Keratinocyte (primary cell): ENCODE measurements around the gene ROR2. TPM values are rescaled to one million over a fixed set of nuclear protein-coding genes. Genes with fewer than 3 reads are reported as not detected.

Experiments used
- DNase-seq: peaks from one replicate; pipeline ENCODE4 v3.0.0-alpha.2; 2011; ENCODE audit warnings: low read depth, missing footprints, low spot score
- FAIRE-seq: peaks from 2 replicates; lab custom pipeline; 2011; peaks lifted over from hg19 to GRCh38; lab: Jason Lieb, UNC
- H2AFZ ChIP-seq: 2 replicates; pipeline ENCODE4 v1.6.0; 2012; ENCODE audit warnings: low read length, control low read depth, inconsistent platforms; ENCODE audit not compliant: control insufficient read depth
- H3K27ac ChIP-seq: 2 replicates; pipeline ENCODE4 v1.5.1; 2011; ENCODE audit warnings: low read length; ENCODE audit not compliant: control insufficient read depth, insufficient read depth
- H3K27me3 ChIP-seq: 3 replicates; pipeline ENCODE4 v1.6.0; 2011; ENCODE audit warnings: low read length; ENCODE audit not compliant: control insufficient read depth, insufficient read depth; ENCODE audit errors: extremely low read depth
- H3K36me3 ChIP-seq, 2 experiments: 2 replicates in 1 of 2; 3 replicates in 1 of 2; pipeline ENCODE4 v1.5.1; 2011; ENCODE audit warnings: low read length in 2 of 2, mild to moderate bottlenecking in 1 of 2; ENCODE audit not compliant: control insufficient read depth in 2 of 2, insufficient read depth in 2 of 2; ENCODE audit errors: extremely low read depth in 1 of 2
- H3K4me1 ChIP-seq: 3 replicates; pipeline ENCODE4 v1.5.1; 2011; ENCODE audit warnings: low read length; ENCODE audit not compliant: control insufficient read depth, insufficient read depth; ENCODE audit errors: extremely low read depth
- H3K4me2 ChIP-seq: 3 replicates; pipeline ENCODE4 v1.6.0; 2011; ENCODE audit warnings: low read depth, low read length; ENCODE audit not compliant: control insufficient read depth, insufficient read depth; ENCODE audit errors: extremely low read depth
- H3K4me3 ChIP-seq, 3 experiments: fragments of 200-600 bp in 1 of 3; sonication (generic) in 1 of 3; 2 replicates in 2 of 3; 3 replicates in 1 of 3; pipeline ENCODE4 v1.5.1; 2011 to 2016; ENCODE audit warnings: low read length in 3 of 3, mild to moderate bottlenecking in 3 of 3, control low read depth in 2 of 3, inconsistent platforms in 1 of 3, low read depth in 1 of 3, mixed read lengths in 1 of 3, mixed run types in 1 of 3, moderate library complexity in 1 of 3; ENCODE audit not compliant: control insufficient read depth in 2 of 3, insufficient read depth in 2 of 3; ENCODE audit errors: extremely low read depth in 1 of 3
- H3K79me2 ChIP-seq: 2 replicates; pipeline ENCODE4 v1.6.0; 2012; ENCODE audit warnings: low read length; ENCODE audit not compliant: control insufficient read depth, insufficient read depth
- H3K9ac ChIP-seq: 3 replicates; pipeline ENCODE4 v1.6.0; 2011; ENCODE audit warnings: low read length; ENCODE audit not compliant: control insufficient read depth, insufficient read depth; ENCODE audit errors: extremely low read depth
- H3K9me1 ChIP-seq: 3 replicates; pipeline ENCODE4 v1.6.0; 2011; ENCODE audit warnings: low read length; ENCODE audit not compliant: control insufficient read depth, insufficient read depth; ENCODE audit errors: extremely low read depth
- H3K9me3 ChIP-seq: 2 replicates; pipeline ENCODE4 v1.5.1; 2012; ENCODE audit warnings: low read depth, low read length; ENCODE audit not compliant: control insufficient read depth
- H4K20me1 ChIP-seq: 3 replicates; pipeline ENCODE4 v1.6.0; 2011; ENCODE audit warnings: low read length; ENCODE audit not compliant: control insufficient read depth, insufficient read depth; ENCODE audit errors: extremely low read depth
- CTCF ChIP-seq, 3 experiments: IDR thresholded peaks in 1 of 3; conservative IDR thresholded peaks in 1 of 3; optimal IDR thresholded peaks in 1 of 3; 2 replicates in 2 of 3; 3 replicates in 1 of 3; pipeline versions ENCODE3 to v1.5.1; 2011; ENCODE audit warnings: low read length in 3 of 3, mild to moderate bottlenecking in 3 of 3, moderate library complexity in 2 of 3, control low read depth in 1 of 3, inconsistent platforms in 1 of 3; ENCODE audit not compliant: insufficient read depth in 2 of 3; ENCODE audit errors: extremely low read depth in 1 of 3
- EZH2 ChIP-seq: IDR thresholded peaks from one replicate; pipeline ENCODE4 v1.6.1; 2012; ENCODE audit warnings: inconsistent platforms, mild to moderate bottlenecking, low read length, moderate library complexity
- dilution Hi-C: fragments of 300-500 bp; cut with MboI; formaldehyde crosslinking; loops from one replicate; pipeline ENCODE4 v1.7.0; 2020; ENCODE audit warnings: low sequenced_read_pairs; ENCODE audit not compliant: extremely low pct_ligation_motif_present
- polyA plus RNA-seq, 5 experiments: library from polyadenylated mRNA; depleted of rRNA in 3 of 5; stranded (reverse) in 3 of 5; stranded (forward) in 1 of 5; unstranded in 1 of 5; fragments of >200 nt; gene quantifications; 1 replicate in 1 of 5; 2 replicates in 3 of 5; 3 replicates in 1 of 5; pipeline versions ENCODE4 v1.2.1 to v1.2.3, GENCODE V29; 2011 to 2012; ENCODE audit warnings: missing spikeins in 2 of 5, low read depth in 1 of 5, low replicate concordance in 1 of 5

Gene ROR2
- polyA plus RNA-seq, 1 donor (not counting 4 experiments of a cell fraction or from before 2014, with no cell fraction given), result 0.22 TPM

- H3K9me3 ChIP-seq, result no peaks in the 10 kb centered on the region
- no peaks in the 10 kb centered on the region for H3K79me2 ChIP-seq
- no peak overlapping the region for H3K27ac ChIP-seq
- no peak overlapping the region for H3K4me2 ChIP-seq
- DNase-seq, result no peak
- no peak overlapping the region for H3K4me3 ChIP-seq
- peaks cover 6% of the 10 kb centered on the region for H3K27me3 ChIP-seq
- H3K36me3 ChIP-seq, result no peaks in the 10 kb centered on the region
- dilution Hi-C loops, result no loop called here
- no peak overlapping the region for H2AFZ ChIP-seq
- peak; percentile 66 for FAIRE-seq
- peaks cover 6% of the 10 kb centered on the region for H3K4me1 ChIP-seq
- H3K9me1 ChIP-seq, result no peaks in the 10 kb centered on the region
- H4K20me1 ChIP-seq, result no peaks in the 10 kb centered on the region
- no peak overlapping the region for H3K9ac ChIP-seq
- TF ChIP-seq EZH2 (no peak), CTCF (optimal IDR thresholded peaks at IDR 0.05 in 1 of 3, IDR thresholded peaks at IDR 0.05 in 1 of 3, conservative IDR thresholded peaks at IDR 0.05 in 1 of 3; ENCODE audit: extremely low read depth in 1 of 3, insufficient read depth in 2 of 3, low read length in 3 of 3) (no peak)
Measured at GRCh38 chr9:91572044-91572443, 378.0 kb downstream of the ROR2 start.

- Histone ChIP-seq H3K79me2 (no peaks in the 10 kb centered on the region), H3K36me3 (no peaks in the 10 kb centered on the region), H3K9ac (no peak overlapping the region), H3K9me3 (no peaks in the 10 kb centered on the region), H4K20me1 (no peaks in the 10 kb centered on the region), H3K4me1 (peaks cover 6% of the 10 kb centered on the region), H2AFZ (no peak overlapping the region), H3K4me2 (no peak overlapping the region), H3K27me3 (peaks cover 6% of the 10 kb centered on the region), H3K9me1 (no peaks in the 10 kb centered on the region), H3K4me3 (no peak overlapping the region), H3K27ac (no peak overlapping the region)
- TF ChIP-seq CTCF (optimal IDR thresholded peaks at IDR 0.05 in 1 of 3, IDR thresholded peaks at IDR 0.05 in 1 of 3, conservative IDR thresholded peaks at IDR 0.05 in 1 of 3; ENCODE audit: extremely low read depth in 1 of 3, insufficient read depth in 2 of 3, low read length in 3 of 3) (no peak), EZH2 (no peak)
- DNase-seq, result no peak
- FAIRE-seq, result no peak
- dilution Hi-C loops, result no loop called here
Measured at GRCh38 chr9:91571036-91571435, 379.0 kb downstream of the ROR2 start.
